A204.1 (cell line): ENCODE measurements around the gene LPCAT1.
"Not testable (repeated sequence)": the region's sequence is repeated elsewhere in the genome, so short reads cannot be mapped to it uniquely, and the experiment has no call there.

Source experiments
- FAIRE-seq: peaks from 2 replicates; lab custom pipeline; 2012; peaks lifted over from hg19 to GRCh38; lab: Jason Lieb, UNC

LPCAT1 gene

GRCh38 chr5:1523793-1524480, at the start of gene LPCAT1:
LPCAT1 (minus strand) TSS chr5:1523960; CDS start chr5:1523844, 116 bp downstream.
- FAIRE-seq: no peak

- not testable (repeated sequence) for FAIRE-seq
Observed at GRCh38 chr5:1571875-1572274, 48.1 kb upstream of the LPCAT1 start.

- FAIRE-seq: no peak
Observed at GRCh38 chr5:1570975-1571374, 47.2 kb upstream of the LPCAT1 start.

GRCh38 chr5:1568201-1568979, 44.6 kb upstream of the LPCAT1 start:
- FAIRE-seq: no peak

- not testable (repeated sequence) for FAIRE-seq
Observed at GRCh38 chr5:1567527-1568200, 43.9 kb upstream of the LPCAT1 start.

GRCh38 chr5:1565737-1566734, 42.3 kb upstream of the LPCAT1 start:
- no peak for FAIRE-seq

- no peak for FAIRE-seq
Observed at GRCh38 chr5:1564824-1565736, 41.3 kb upstream of the LPCAT1 start.

GRCh38 chr5:1564182-1564748, 40.5 kb upstream of the LPCAT1 start:
- FAIRE-seq: no peak

GRCh38 chr5:1563617-1564181, 39.9 kb upstream of the LPCAT1 start:
- no peak for FAIRE-seq

GRCh38 chr5:1563051-1563461, 39.3 kb upstream of the LPCAT1 start:
- FAIRE-seq: no peak

- no peak for FAIRE-seq
Observed at GRCh38 chr5:1562599-1562998, 38.8 kb upstream of the LPCAT1 start.

DNA sequence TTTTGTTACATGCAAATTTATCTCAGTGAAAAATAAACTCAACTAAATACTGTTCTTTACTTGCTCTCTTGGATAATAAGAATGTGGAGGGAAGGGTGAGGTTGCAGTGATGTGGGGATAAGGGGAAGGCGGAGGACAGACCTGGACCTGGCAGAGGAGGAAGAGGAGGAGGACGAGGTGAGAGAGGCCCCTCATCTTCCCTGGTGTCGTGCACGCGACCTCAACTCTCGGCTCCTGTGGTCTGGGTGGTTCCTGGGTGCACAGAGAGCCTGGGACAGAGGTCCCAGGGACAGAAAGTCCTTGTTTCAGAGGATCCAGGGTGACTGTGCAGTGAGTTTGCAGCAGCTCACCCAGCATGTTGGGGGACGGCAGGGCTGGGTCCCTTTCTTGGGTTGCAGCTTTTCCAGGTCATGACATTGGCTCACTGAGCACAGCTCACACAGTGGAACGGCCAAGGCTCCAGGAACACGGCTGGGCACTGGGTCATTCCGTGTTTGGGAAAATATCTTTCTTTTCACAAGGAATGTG, 37.7 kb upstream of the LPCAT1 start:
- FAIRE-seq: no peak

DNA sequence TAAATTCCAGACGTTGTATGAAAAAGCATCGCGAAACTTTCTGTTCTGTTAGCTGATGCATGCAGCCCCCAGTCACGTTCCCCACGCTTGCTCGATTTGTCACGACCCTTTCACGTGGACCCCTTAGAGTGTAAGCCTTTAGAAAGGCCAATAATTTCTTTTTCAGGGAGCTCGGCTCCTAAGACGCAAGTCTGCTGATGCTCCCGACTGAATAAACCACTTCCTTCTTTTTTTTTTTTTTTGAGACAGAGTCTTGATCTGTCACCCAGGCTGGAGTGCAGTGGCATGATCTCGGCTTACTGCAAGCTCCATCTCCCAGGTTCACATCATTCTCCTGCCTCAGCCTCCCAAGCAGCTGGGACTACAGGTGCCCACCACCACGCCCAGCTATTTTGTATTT, 36.7 kb upstream of the LPCAT1 start:
- FAIRE-seq: not testable (repeated sequence)

DNA sequence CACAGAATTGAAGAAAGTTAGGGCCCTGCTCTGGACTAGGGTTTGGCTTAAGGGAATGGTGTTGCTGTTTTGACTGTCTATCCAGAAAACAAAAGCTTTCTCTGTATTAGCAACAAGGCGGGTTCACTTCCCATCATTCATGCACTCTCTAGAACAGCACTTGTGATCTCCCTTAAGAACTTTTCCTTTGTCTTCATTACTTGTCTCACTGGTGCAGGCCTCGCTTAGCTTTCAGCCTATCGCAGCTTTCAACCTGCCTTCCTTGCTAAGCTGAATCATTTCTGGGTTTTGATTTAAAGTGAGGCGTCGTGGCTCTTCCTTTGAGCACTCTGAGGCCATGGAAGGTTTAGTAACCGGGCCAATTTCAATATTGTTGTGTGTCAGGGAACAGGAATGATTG, 35.2 kb upstream of the LPCAT1 start:
- FAIRE-seq: no peak

- FAIRE-seq: no peak
Observed at GRCh38 chr5:1557114-1557873, 33.5 kb upstream of the LPCAT1 start.

GRCh38 chr5:1555808-1556731, 32.3 kb upstream of the LPCAT1 start:
- FAIRE-seq: no peak

- FAIRE-seq: no peak
Observed at GRCh38 chr5:1555011-1555807, 31.4 kb upstream of the LPCAT1 start.
